Stimulated activated CD4-positive, alpha-beta T cell treated with anti-CD3 and anti-CD28 coated beads, Interleukin-4, amount 100 ng/mL, for 24 hours (primary cell): ENCODE results near the gene ACBD5.

Experiments used
- DNase-seq: peaks from one replicate; pipeline ENCODE4 v3.0.0-alpha.2; 2020

Gene ACBD5

GRCh38 chr10:27145937-27146336 lies 94.7 kb downstream of the ACBD5 start:
- DNase-seq = no peak
